ENCODE results near the gene SLC16A6. TPM values are rescaled to one million over a fixed set of nuclear protein-coding genes. Genes with fewer than 3 reads are reported as not detected.
"Not testable (repeated sequence)": the region's sequence is repeated elsewhere in the genome, so short reads cannot be mapped to it uniquely, and the experiment has no call there.

Gene SLC16A6
- total RNA-seq, 1 experiment from 2014 or later = 4.8 TPM

DNA sequence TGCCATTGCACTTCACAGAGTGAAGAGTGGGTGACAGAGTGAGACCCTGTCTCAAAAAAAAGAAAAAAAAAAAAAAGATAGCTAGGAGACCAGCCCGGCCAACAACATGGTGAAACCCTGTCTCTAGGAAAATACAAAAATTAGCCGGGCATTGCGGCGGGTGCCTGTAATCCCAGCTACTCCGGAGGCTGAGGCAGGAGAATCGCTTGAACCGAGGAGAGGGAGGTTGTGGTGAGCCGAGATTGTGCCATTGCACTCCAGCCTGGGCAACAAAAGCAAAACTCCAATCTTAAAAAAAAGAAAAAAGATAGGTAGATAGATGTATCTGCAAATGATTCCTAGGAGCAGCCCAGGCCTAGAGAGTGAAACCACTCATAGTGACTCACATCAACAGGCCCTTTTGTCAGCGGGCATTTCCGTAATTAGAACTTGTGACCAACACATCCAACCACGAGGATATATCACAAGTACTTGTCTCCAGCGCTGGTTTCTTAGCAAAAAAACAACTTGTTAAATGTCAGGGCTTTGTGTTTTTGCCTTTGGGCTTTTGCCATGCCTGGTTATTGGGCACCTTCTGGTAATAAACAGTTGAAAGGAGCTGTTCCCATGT is 56.1 kb downstream of the SLC16A6 start:
- H3K4me2 ChIP-seq (ENCODE audit: low read length) = peak overlapping the region; percentile 58
- H3K79me2 ChIP-seq (ENCODE audit: insufficient read depth, low read length); RAD21 ChIA-PET (ENCODE audit: low non-redundant PET in 1 of 2, low total read pairs in 2 of 2, uncharacterized antibody in 2 of 2, unreplicated experiment in 2 of 2); H4K20me1 ChIP-seq (ENCODE audit: insufficient read depth); intact Hi-C loops (cut with micrococcal nuclease); BruUV-seq (replicated peaks); H3K27me3 ChIP-seq (ENCODE audit: insufficient read depth, low read length); H3K9me2 ChIP-seq (ENCODE audit: insufficient read depth); H3K36me3 ChIP-seq (ENCODE audit: control insufficient read depth in 1 of 2, insufficient read depth in 2 of 2, low read length in 2 of 2); CTCF ChIA-PET; H2AFZ ChIP-seq (ENCODE audit: low read depth, low read length, poor library complexity, severe bottlenecking); H3K9me3 ChIP-seq (ENCODE audit: control insufficient read depth in 1 of 2, insufficient read depth in 1 of 2, low read depth in 1 of 2, low read length in 2 of 2): not testable (repeated sequence)
- DNase-seq (ENCODE audit: low read depth, low spot score) (peak; percentile 68), ATAC-seq (peak; percentile 74)
- TF ChIP-seq FOSL1 (IDR thresholded peaks at IDR 0.05; ENCODE audit: low read depth) (peak; percentile 70), JUND (IDR thresholded peaks at IDR 0.05) (peak; percentile 57)
- peak overlapping the region; percentile 47 for H3K9ac ChIP-seq (ENCODE audit: low read length)
- H3K4me3 ChIP-seq (replicated peaks in 1 of 2; ENCODE audit: low read depth in 1 of 2, low read length in 2 of 2) = peak overlapping the region in 1 of 2 experiments; percentile 24; a peak in 2 of 4 replicates
- H3K27ac ChIP-seq (ENCODE audit: low read depth, low read length) = peak overlapping the region; percentile 35
- POLR2A ChIA-PET = interaction anchor here (0.6 kb wide), 1 partner anchor 202 kb away, joined by 3 read pairs; no protein-coding TSS in a partner anchor
- peaks cover 8 to 51% of the 10 kb centered on the region in 2 experiments; a peak in 3 of 4 replicates for H3K4me1 ChIP-seq (ENCODE audit: control insufficient read depth in 1 of 2, insufficient read depth in 2 of 2, low read length in 2 of 2)

DNA sequence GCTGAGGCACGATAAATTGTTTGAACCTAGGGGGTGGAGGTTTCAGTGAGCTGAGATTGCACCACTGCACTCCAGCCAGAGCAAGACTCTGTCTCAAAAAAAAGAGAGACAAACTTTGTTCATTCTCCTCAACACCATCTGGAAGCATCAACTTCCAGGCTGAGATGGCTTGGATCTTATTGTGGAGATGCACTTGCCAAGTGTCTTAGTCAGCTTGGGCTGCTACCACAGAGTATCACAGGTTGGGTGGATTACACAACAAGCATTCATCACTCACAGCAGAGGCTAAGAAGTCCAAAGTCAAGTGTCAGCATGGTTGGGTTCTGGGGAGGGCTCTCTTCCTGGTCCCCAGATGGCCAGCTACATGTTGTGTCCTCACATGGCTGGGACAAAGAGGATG is 58.2 kb downstream of the SLC16A6 start:
- peak; percentile 40 for ATAC-seq
- H3K9me3 ChIP-seq (ENCODE audit: control insufficient read depth in 1 of 2, insufficient read depth in 1 of 2, low read depth in 1 of 2, low read length in 2 of 2); H3K9ac ChIP-seq (ENCODE audit: low read length); H3K9me2 ChIP-seq (ENCODE audit: insufficient read depth); H4K20me1 ChIP-seq (ENCODE audit: insufficient read depth); H2AFZ ChIP-seq (ENCODE audit: low read depth, low read length, poor library complexity, severe bottlenecking); POLR2A ChIA-PET; intact Hi-C loops (cut with micrococcal nuclease); BruUV-seq (replicated peaks); CTCF ChIA-PET; H3K79me2 ChIP-seq (ENCODE audit: insufficient read depth, low read length); H3K27ac ChIP-seq (ENCODE audit: low read depth, low read length); DNase-seq (ENCODE audit: low read depth, low spot score); H3K4me3 ChIP-seq (replicated peaks in 1 of 2; ENCODE audit: low read depth in 1 of 2, low read length in 2 of 2); H3K27me3 ChIP-seq (ENCODE audit: insufficient read depth, low read length); H3K36me3 ChIP-seq (ENCODE audit: control insufficient read depth in 1 of 2, insufficient read depth in 2 of 2, low read length in 2 of 2): not testable (repeated sequence)
- RAD21 ChIA-PET (ENCODE audit: low non-redundant PET in 1 of 2, low total read pairs in 2 of 2, uncharacterized antibody in 2 of 2, unreplicated experiment in 2 of 2) = interaction anchor here in 1 of 2 experiments (0.8 kb wide), 1 partner anchor 40 kb away, joined by 4 read pairs; no protein-coding TSS in a partner anchor
- peak overlapping the region; percentile 63 for H3K4me2 ChIP-seq (ENCODE audit: low read length)
- peaks cover 8 to 51% of the 10 kb centered on the region in 2 experiments; a peak in 3 of 4 replicates for H3K4me1 ChIP-seq (ENCODE audit: control insufficient read depth in 1 of 2, insufficient read depth in 2 of 2, low read length in 2 of 2)
- peak; percentile 32; the same call in 1 of the 2 replicates for TF ChIP-seq FOSL1 (IDR thresholded peaks at IDR 0.05; ENCODE audit: low read depth)
